Parathyroid adenoma (tissue), 2 donors: ENCODE results near the gene SIDT1.
A peak's percentile ranks its signal among the peaks of the same experiment; 100 is the strongest.

Source experiments
- H2AFZ ChIP-seq: fragments of 300-600 bp; sonication (generic); one replicate; pipeline ENCODE4 v1.7.0; 2017; ENCODE audit warnings: antibody characterized with exemption, mild to moderate bottlenecking
- H3K27ac ChIP-seq: fragments of 300-600 bp; sonication (generic); one replicate; pipeline ENCODE4 v1.7.0; 2017
- H3K27me3 ChIP-seq: fragments of 300-600 bp; sonication (generic); one replicate; pipeline ENCODE4 v1.7.0; 2017; ENCODE audit warnings: low read length; ENCODE audit not compliant: control insufficient read depth, insufficient read depth
- H3K36me3 ChIP-seq: fragments of 300-600 bp; sonication (generic); one replicate; pipeline ENCODE4 v1.7.0; 2017; ENCODE audit warnings: low read length; ENCODE audit not compliant: control insufficient read depth, insufficient read depth
- H3K4me1 ChIP-seq: fragments of 300-600 bp; sonication (generic); one replicate; pipeline ENCODE4 v1.7.0; 2017; ENCODE audit warnings: control low read depth
- H3K4me2 ChIP-seq: fragments of 300-600 bp; sonication (generic); one replicate; pipeline ENCODE4 v1.7.0; 2017; ENCODE audit warnings: low read length
- H3K4me3 ChIP-seq: fragments of 300-600 bp; sonication (generic); one replicate; pipeline ENCODE4 v1.7.0; 2017; ENCODE audit warnings: low read depth, low read length
- H3K79me2 ChIP-seq: fragments of 300-600 bp; sonication (generic); one replicate; pipeline ENCODE4 v1.7.0; 2017; ENCODE audit warnings: control low read depth
- H3K9ac ChIP-seq: fragments of 300-600 bp; sonication (generic); one replicate; pipeline ENCODE4 v1.7.0; 2017; ENCODE audit warnings: mild to moderate bottlenecking
- H3K9me3 ChIP-seq: fragments of 300-600 bp; sonication (generic); one replicate; pipeline ENCODE4 v1.7.0; 2017; ENCODE audit warnings: low read length; ENCODE audit not compliant: control insufficient read depth
- TF ChIP-seq, protein P1 (sequence below): fragments of 300-600 bp; sonication (generic); IDR thresholded peaks from one replicate; pipeline ENCODE4 v1.7.0; 2017; ENCODE audit warnings: antibody characterized with exemption, mild to moderate bottlenecking
- donor health status: primary hyperparathyroidism.

The SIDT1 gene

DNA sequence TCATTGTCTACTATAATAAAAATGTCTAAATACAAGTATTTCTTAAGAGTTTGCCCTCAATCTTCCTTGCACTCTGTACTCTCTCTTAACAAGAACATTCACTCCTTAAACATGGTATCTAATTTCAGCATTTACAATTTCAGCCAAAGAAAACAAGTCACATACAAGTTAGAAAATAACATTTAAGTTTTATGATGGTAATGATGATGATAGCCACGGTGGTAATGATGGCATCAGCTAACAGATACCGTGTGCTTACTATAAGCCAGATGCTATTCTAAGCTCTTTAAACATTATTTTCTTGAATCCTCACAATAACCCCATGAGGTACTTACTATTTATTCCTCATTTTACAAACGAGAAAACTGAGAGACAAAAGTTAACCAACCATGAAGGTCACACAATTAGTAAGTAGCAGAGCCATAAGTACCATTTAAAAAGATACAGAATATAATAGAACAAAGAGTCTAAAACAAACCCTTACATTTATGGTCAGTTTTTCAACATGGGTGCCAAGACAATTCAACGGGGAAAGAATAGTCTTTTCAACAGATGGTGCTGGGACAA lies 24.8 kb upstream of the SIDT1 start:
- no peak overlapping the region for H2AFZ ChIP-seq
- peaks cover 14% of the 10 kb centered on the region for H3K79me2 ChIP-seq
- no peak overlapping the region for H3K27ac ChIP-seq
- no peaks in the 10 kb centered on the region for H3K27me3 ChIP-seq
- H3K36me3 ChIP-seq, result no peaks in the 10 kb centered on the region
- no peak overlapping the region for H3K4me3 ChIP-seq
- no peaks in the 10 kb centered on the region for H3K9me3 ChIP-seq
- no peaks in the 10 kb centered on the region for H3K4me1 ChIP-seq
- no peak overlapping the region for H3K9ac ChIP-seq
- no peak overlapping the region for H3K4me2 ChIP-seq
- TF ChIP-seq, protein P1, sequence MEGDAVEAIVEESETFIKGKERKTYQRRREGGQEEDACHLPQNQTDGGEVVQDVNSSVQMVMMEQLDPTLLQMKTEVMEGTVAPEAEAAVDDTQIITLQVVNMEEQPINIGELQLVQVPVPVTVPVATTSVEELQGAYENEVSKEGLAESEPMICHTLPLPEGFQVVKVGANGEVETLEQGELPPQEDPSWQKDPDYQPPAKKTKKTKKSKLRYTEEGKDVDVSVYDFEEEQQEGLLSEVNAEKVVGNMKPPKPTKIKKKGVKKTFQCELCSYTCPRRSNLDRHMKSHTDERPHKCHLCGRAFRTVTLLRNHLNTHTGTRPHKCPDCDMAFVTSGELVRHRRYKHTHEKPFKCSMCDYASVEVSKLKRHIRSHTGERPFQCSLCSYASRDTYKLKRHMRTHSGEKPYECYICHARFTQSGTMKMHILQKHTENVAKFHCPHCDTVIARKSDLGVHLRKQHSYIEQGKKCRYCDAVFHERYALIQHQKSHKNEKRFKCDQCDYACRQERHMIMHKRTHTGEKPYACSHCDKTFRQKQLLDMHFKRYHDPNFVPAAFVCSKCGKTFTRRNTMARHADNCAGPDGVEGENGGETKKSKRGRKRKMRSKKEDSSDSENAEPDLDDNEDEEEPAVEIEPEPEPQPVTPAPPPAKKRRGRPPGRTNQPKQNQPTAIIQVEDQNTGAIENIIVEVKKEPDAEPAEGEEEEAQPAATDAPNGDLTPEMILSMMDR, result no peak

DNA sequence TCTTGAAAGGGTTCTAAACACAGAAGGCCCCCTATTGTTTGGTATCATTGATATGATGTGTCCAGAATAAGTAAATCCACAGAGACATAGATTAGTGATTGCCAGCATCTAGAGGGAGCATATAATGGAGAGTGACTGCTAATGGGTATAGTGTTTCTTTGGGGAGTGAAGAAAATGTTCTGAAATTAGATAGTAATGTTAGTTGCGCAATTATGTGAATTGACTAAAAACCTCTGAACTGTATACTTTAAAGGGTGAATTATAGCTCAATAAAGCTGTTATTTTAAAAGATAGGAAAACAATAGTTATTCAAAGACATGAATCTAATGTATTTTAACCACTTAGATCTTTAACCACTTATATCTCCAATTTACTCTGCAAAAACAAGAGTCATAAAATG lies 23.4 kb upstream of the SIDT1 start:
- Histone ChIP-seq H3K79me2 (peaks cover 25% of the 10 kb centered on the region), H3K4me1 (no peaks in the 10 kb centered on the region), H3K4me3 (no peak overlapping the region), H3K36me3 (no peaks in the 10 kb centered on the region), H3K27me3 (no peaks in the 10 kb centered on the region), H3K9me3 (no peaks in the 10 kb centered on the region), H2AFZ (no peak overlapping the region), H3K27ac (no peak overlapping the region), H3K9ac (no peak overlapping the region), H3K4me2 (no peak overlapping the region)
- TF ChIP-seq, protein P1, result no peak

DNA sequence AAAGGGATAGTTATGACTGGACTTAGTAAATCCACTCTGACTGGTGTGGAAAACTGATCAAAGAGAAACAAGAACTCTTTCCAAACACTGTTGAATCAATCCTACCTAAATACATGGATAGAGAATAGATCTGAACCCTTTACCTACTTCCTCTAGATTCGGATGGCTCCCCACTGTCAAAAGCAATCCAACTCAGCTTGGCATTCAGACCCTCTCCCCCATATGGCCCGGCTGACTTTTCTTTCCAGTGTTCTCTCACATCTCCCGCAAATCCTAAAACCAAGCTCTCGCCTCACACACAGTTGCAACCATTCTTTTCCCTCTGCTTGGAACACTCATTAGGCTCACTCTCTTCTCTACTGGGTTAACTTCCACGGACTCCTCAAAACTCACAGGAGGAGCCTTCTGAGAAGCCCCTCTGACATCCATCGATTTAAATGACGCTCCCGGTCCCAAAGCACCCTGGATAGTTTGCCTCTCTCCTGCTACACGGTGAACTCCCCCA lies 18.0 kb upstream of the SIDT1 start:
- Histone ChIP-seq H3K9me3 (no peaks in the 10 kb centered on the region), H3K4me3 (peak overlapping the region; percentile 88), H3K4me2 (peak overlapping the region; percentile 79), H2AFZ (peak overlapping the region; percentile 97), H3K9ac (peak overlapping the region; percentile 3), H3K79me2 (peaks cover 22% of the 10 kb centered on the region), H3K36me3 (no peaks in the 10 kb centered on the region), H3K27ac (peak overlapping the region; percentile 65), H3K4me1 (no peaks in the 10 kb centered on the region), H3K27me3 (no peaks in the 10 kb centered on the region)
- TF ChIP-seq, protein P1, result no peak

DNA sequence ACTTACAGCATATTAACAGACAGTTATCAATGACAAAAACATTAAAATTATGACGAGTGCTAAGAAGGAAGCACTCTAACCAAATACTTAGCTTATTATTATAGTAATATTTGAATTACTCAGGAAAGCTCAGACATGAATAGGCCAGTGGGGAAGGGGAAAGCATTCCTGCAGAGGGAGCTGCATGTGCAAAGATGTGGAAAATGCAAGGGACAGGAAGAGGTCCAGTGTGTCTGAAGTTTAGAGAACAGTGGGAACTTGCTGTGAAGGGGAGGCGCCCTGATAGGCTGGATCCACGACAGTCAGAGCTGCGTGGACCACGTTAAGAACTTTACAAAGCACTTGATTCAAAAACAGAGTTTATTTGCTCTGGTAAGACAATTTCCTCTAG lies 16.2 kb upstream of the SIDT1 start:
- TF ChIP-seq, protein P1, result no peak
- H3K9ac ChIP-seq, result no peak overlapping the region
- H3K27me3 ChIP-seq, result no peaks in the 10 kb centered on the region
- H3K9me3 ChIP-seq, result no peaks in the 10 kb centered on the region
- peaks cover 15% of the 10 kb centered on the region for H3K79me2 ChIP-seq
- H3K27ac ChIP-seq, result no peak overlapping the region
- no peaks in the 10 kb centered on the region for H3K4me1 ChIP-seq
- H3K36me3 ChIP-seq, result no peaks in the 10 kb centered on the region
- no peak overlapping the region for H3K4me3 ChIP-seq
- H2AFZ ChIP-seq, result peak overlapping the region; percentile 44
- H3K4me2 ChIP-seq, result no peak overlapping the region

DNA sequence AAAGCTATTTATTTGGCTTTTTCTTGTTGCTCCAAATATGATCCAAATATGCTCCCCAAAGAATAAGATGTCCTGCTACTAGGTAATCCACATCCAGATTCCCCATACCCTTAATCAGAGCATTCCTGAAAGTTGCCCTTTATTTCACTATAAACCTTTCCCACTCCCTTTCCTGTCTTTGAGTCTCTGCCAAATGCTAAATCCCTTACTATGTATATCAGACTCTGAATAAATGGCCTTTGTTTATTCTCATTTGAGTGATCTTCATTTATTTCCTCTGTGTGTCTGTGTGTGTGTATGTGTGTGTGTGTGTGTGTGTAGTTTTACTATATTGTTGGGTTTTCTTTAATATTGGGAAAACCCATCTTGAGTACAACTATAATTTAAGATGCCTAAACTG lies 10.4 kb upstream of the SIDT1 start:
- H2AFZ ChIP-seq, result no peak overlapping the region
- H3K36me3 ChIP-seq, result no peaks in the 10 kb centered on the region
- H3K9ac ChIP-seq, result no peak overlapping the region
- no peak overlapping the region for H3K27ac ChIP-seq
- no peaks in the 10 kb centered on the region for H3K4me1 ChIP-seq
- no peak overlapping the region for H3K4me2 ChIP-seq
- H3K9me3 ChIP-seq, result no peaks in the 10 kb centered on the region
- no peaks in the 10 kb centered on the region for H3K27me3 ChIP-seq
- no peaks in the 10 kb centered on the region for H3K79me2 ChIP-seq
- TF ChIP-seq, protein P1, result no peak
- no peak overlapping the region for H3K4me3 ChIP-seq
